ENCODE measurements around the gene PLEKHO2.
A peak's percentile ranks its signal among the peaks of the same experiment; 100 is the strongest.

DNA sequence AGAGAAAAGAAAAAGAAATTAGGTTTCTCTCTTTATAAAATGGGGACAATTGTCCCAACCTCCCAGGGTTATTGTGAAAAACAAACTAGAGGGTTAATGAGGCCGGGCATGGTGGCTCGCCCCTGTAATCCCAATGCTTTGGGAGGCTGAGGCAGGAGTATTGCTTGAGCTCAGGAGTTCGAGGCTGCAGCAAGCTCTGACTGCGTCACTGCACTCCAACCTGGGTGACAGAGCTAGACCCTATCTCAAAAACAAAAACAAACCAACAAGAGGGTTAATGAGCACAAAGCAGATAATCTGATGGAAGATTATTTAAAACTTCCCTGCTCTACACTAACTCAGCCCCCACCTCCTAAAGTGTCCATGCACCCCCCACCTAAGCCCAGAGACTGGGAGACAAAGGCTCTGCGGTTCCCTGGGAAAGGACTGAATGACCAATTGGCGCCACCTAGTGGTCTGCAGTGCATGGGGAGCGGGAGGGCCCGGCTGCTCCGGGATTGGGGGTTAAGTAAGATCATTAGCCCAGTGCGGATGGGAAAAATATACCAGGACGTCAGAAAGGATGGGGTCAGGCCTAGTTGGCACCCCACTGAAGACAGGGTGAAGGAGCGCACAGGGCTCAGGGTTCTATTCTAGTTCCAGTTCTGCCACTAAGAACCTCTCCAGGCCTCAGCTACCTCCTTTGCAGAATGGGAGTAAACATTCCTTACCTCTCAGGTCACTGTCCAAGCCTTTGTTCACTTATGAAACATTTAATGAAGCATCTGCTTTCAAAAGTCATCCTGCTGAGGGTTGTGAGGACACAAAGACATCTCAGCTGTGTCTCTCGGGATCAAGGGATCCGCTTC lies 31.8 kb upstream of the PLEKHO2 start:
- TF ChIP-seq TCF12 (IDR thresholded peaks at IDR 0.05; ENCODE audit: low read depth, low read length) (no peak), CEBPB (IDR thresholded peaks at IDR 0.05; ENCODE audit: low read depth, low read length) (no peak), MAFK (IDR thresholded peaks at IDR 0.05; ENCODE audit: low read depth, low read length) (no peak), JUN (IDR thresholded peaks at IDR 0.05; ENCODE audit: low read depth, low read length) (no peak), POLR2A (IDR thresholded peaks at IDR 0.05; ENCODE audit: control extremely low read depth in 1 of 2, low read depth in 2 of 2, low read length in 2 of 2) (no peak; a peak in 1 of 3 replicates), NANOG (IDR thresholded peaks at IDR 0.05; ENCODE audit: insufficient read depth, low read depth, low read length, poor library complexity, severe bottlenecking) (no peak), EP300 (IDR thresholded peaks at IDR 0.05; ENCODE audit: borderline replicate concordance in 1 of 2, low read depth in 2 of 2, low read length in 2 of 2) (no peak)
- TF ChIP-seq, protein P1, sequence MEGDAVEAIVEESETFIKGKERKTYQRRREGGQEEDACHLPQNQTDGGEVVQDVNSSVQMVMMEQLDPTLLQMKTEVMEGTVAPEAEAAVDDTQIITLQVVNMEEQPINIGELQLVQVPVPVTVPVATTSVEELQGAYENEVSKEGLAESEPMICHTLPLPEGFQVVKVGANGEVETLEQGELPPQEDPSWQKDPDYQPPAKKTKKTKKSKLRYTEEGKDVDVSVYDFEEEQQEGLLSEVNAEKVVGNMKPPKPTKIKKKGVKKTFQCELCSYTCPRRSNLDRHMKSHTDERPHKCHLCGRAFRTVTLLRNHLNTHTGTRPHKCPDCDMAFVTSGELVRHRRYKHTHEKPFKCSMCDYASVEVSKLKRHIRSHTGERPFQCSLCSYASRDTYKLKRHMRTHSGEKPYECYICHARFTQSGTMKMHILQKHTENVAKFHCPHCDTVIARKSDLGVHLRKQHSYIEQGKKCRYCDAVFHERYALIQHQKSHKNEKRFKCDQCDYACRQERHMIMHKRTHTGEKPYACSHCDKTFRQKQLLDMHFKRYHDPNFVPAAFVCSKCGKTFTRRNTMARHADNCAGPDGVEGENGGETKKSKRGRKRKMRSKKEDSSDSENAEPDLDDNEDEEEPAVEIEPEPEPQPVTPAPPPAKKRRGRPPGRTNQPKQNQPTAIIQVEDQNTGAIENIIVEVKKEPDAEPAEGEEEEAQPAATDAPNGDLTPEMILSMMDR (IDR thresholded peaks at IDR 0.05; ENCODE audit: control extremely low read depth in 1 of 3, insufficient read depth in 1 of 3, low read depth in 1 of 3, low read length in 3 of 3) = peak; percentile 87 to 94 (median 93)

Data from H1 (cell line).